Neural progenitor cell (in vitro differentiated cells): ENCODE measurements around the gene RTKN2. TPM values are rescaled to one million over a fixed set of nuclear protein-coding genes. Genes with fewer than 3 reads are reported as not detected.

Source experiments
- DNase-seq: peaks from one replicate; pipeline ENCODE4 v3.0.0-alpha.2; 2016; ENCODE audit warnings: low spot score
- H2AFZ ChIP-seq: fragments of 200-600 bp; sonication (generic); replicated peaks from 2 replicates; pipeline ENCODE4 v1.6.1; 2016; ENCODE audit warnings: antibody characterized with exemption
- H3F3A ChIP-seq: fragments of 200-600 bp; sonication (generic); 2 replicates; pipeline ENCODE4 v1.6.1; 2016; ENCODE audit warnings: antibody characterized with exemption, low read depth
- H3K27ac ChIP-seq: fragments of 200-600 bp; sonication (generic); 2 replicates; pipeline ENCODE4 v1.5.1; 2016; ENCODE audit warnings: mild to moderate bottlenecking
- H3K27me3 ChIP-seq: fragments of 200-600 bp; sonication (generic); 2 replicates; pipeline ENCODE4 v1.6.1; 2016; ENCODE audit warnings: mild to moderate bottlenecking, moderate library complexity
- H3K36me3 ChIP-seq: fragments of 200-600 bp; sonication (generic); 2 replicates; pipeline ENCODE4 v1.5.1; 2016
- H3K4me1 ChIP-seq: fragments of 200-600 bp; sonication (generic); 2 replicates; pipeline ENCODE4 v1.6.1; 2016; ENCODE audit warnings: mixed run types
- H3K4me2 ChIP-seq: fragments of 200-600 bp; sonication (generic); 2 replicates; pipeline ENCODE4 v1.6.1; 2016
- H3K4me3 ChIP-seq: fragments of 200-600 bp; sonication (generic); 2 replicates; pipeline ENCODE4 v1.5.1; 2016
- H3K79me2 ChIP-seq: fragments of 200-600 bp; sonication (generic); 2 replicates; pipeline ENCODE4 v1.6.1; 2016; ENCODE audit warnings: low read depth
- H3K9ac ChIP-seq: fragments of 200-600 bp; sonication (generic); 2 replicates; pipeline ENCODE4 v1.6.1; 2016
- H3K9me3 ChIP-seq: fragments of 200-600 bp; sonication (generic); 2 replicates; pipeline ENCODE4 v1.5.1; 2016; ENCODE audit warnings: low read depth
- H4K20me1 ChIP-seq: fragments of 200-600 bp; sonication (generic); 2 replicates; pipeline ENCODE4 v1.6.1; 2016; ENCODE audit warnings: low read depth
- H3K27ac Mint-ChIP-seq: 3 replicates; pipeline ENCODE4 v1.8.0; 2021; ENCODE audit warnings: mixed read lengths
- H3K27me3 Mint-ChIP-seq: 2 replicates; pipeline ENCODE4 v1.8.0; 2022; ENCODE audit warnings: low read depth, mild to moderate bottlenecking, inconsistent platforms, moderate library complexity, mixed read lengths; ENCODE audit not compliant: insufficient read depth
- H3K36me3 Mint-ChIP-seq: 3 replicates; pipeline ENCODE4 v1.8.0; 2021; ENCODE audit warnings: mixed read lengths
- H3K4me1 Mint-ChIP-seq: 3 replicates; pipeline ENCODE4 v1.8.0; 2021; ENCODE audit warnings: mixed read lengths
- H3K4me3 Mint-ChIP-seq: 3 replicates; pipeline ENCODE4 v1.8.0; 2021; ENCODE audit warnings: mild to moderate bottlenecking, moderate library complexity, mixed read lengths
- H3K9me3 Mint-ChIP-seq: 3 replicates; pipeline ENCODE4 v1.8.0; 2020; ENCODE audit warnings: mixed read lengths
- EZH2 ChIP-seq: fragments of 200-600 bp; sonication (generic); IDR thresholded peaks from 2 replicates; pipeline ENCODE4 v1.6.1; 2017; ENCODE audit warnings: antibody characterized with exemption, mild to moderate bottlenecking, moderate library complexity
- EZH2phosphoT487 ChIP-seq: fragments of 200-600 bp; sonication (generic); IDR thresholded peaks from 2 replicates; pipeline ENCODE4 v1.6.1; 2017; ENCODE audit warnings: antibody characterized with exemption
- total RNA-seq: library from RNA; depleted of rRNA; stranded (reverse); fragments of >200 nt; gene quantifications from 2 replicates; pipeline ENCODE4 v1.2.3, GENCODE V29; 2015; ENCODE audit warnings: low replicate concordance
- TF ChIP-seq, protein P1 (sequence below): fragments of 200-600 bp; sonication (generic); IDR thresholded peaks from 2 replicates; pipeline ENCODE4 v1.5.1; 2017; ENCODE audit warnings: antibody characterized with exemption, mild to moderate bottlenecking

Gene RTKN2
- total RNA-seq, 1 donor from 2014 or later = 65.9 TPM

DNA sequence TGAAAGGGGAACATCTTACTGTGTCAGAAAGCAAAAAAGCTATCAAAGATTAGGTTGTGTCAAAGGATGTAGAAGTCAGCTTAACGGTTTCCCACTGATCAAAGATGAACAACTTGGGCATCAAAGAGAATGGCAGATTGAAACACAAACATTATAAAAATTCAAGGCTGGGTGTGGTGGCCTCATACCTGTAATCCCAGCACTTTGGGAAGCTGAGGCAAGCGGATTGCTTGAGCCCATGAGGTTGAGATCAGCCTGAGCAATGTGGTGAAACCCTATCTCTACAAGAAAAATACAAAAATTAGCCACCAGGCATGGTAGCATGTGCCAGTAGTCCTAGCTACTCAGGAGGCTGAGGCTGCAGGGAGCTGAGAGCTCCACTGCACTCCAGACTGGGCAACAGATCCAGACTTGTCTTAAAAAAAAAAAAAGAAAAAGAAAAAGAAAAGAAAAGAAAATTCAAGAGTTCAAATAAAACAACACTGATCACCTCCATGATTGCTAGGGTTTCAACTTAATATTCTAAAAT is 34.5 kb downstream of the RTKN2 start:
- H3K36me3 Mint-ChIP-seq = peaks cover 2% of the 10 kb centered on the region
- Histone ChIP-seq H3K27me3 (no peaks in the 10 kb centered on the region), H3K4me2 (no peak overlapping the region)

DNA sequence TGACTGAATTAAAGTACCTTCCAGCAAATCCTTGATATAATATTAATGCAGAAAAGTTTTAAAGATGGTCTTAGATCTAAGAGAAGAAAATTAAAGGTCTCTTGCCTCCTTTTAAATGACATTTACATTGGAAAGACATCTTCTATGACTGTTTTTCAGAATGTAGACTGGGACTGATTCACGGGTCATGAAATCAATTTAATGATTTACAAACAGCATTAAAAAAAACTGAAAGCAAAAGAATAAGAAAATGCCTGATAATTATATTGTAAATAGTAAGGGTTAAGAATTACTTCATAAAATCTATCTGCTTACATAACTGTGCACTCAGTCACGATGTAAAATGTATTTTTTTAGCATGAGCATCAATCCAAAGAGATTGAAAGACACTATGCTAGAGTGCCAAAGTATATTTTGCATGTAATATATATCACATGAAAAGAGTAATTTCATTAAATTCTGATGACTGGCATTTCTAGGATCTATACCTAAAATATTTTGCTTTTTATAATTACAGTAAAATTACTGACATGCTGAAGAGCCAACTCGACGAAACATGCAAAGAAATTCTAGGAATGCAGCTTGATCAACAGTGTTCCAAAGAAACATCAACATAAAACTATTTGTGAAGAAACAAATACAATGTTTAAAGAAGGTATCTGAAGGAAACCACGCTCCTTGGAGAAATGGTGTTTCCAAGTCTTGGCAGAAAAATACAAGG is 35.1 kb downstream of the RTKN2 start:
- Histone ChIP-seq H2AFZ (no peak overlapping the region), H3K27me3 (no peaks in the 10 kb centered on the region), H3K9me3 (no peaks in the 10 kb centered on the region), H3K4me1 (no peaks in the 10 kb centered on the region), H3F3A (no peaks in the 10 kb centered on the region), H4K20me1 (no peaks in the 10 kb centered on the region), H3K4me2 (no peak overlapping the region), H3K27ac (no peak overlapping the region), H3K36me3 (peaks cover 2% of the 10 kb centered on the region), H3K4me3 (no peak overlapping the region), H3K79me2 (no peaks in the 10 kb centered on the region), H3K9ac (no peak overlapping the region)
- Mint-ChIP-seq H3K4me3 (no peak overlapping the region), H3K36me3 (peaks cover 2% of the 10 kb centered on the region), H3K27me3 (no peaks in the 10 kb centered on the region), H3K27ac (no peak overlapping the region), H3K4me1 (no peaks in the 10 kb centered on the region), H3K9me3 (no peaks in the 10 kb centered on the region)
- TF ChIP-seq EZH2phosphoT487 (no peak), EZH2 (no peak)
- TF ChIP-seq, protein P1, sequence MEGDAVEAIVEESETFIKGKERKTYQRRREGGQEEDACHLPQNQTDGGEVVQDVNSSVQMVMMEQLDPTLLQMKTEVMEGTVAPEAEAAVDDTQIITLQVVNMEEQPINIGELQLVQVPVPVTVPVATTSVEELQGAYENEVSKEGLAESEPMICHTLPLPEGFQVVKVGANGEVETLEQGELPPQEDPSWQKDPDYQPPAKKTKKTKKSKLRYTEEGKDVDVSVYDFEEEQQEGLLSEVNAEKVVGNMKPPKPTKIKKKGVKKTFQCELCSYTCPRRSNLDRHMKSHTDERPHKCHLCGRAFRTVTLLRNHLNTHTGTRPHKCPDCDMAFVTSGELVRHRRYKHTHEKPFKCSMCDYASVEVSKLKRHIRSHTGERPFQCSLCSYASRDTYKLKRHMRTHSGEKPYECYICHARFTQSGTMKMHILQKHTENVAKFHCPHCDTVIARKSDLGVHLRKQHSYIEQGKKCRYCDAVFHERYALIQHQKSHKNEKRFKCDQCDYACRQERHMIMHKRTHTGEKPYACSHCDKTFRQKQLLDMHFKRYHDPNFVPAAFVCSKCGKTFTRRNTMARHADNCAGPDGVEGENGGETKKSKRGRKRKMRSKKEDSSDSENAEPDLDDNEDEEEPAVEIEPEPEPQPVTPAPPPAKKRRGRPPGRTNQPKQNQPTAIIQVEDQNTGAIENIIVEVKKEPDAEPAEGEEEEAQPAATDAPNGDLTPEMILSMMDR = no peak
- no peak for DNase-seq

More for the DNA sequence above, 34.5 kb downstream of the RTKN2 start:
- H3K27ac ChIP-seq = no peak overlapping the region
- H3F3A ChIP-seq = no peaks in the 10 kb centered on the region
- Mint-ChIP-seq H3K27me3 (no peaks in the 10 kb centered on the region), H3K27ac (no peak overlapping the region), H3K4me3 (no peak overlapping the region), H3K9me3 (no peaks in the 10 kb centered on the region), H3K4me1 (no peaks in the 10 kb centered on the region)
- H2AFZ ChIP-seq = no peak overlapping the region
- H3K4me1 ChIP-seq = no peaks in the 10 kb centered on the region
- H3K9ac ChIP-seq = no peak overlapping the region
- H4K20me1 ChIP-seq = no peaks in the 10 kb centered on the region
- no peak for DNase-seq
- H3K9me3 ChIP-seq = no peaks in the 10 kb centered on the region
- peaks cover 2% of the 10 kb centered on the region for H3K36me3 ChIP-seq
- TF ChIP-seq, protein P1 = no peak
- no peak for TF ChIP-seq EZH2phosphoT487
- TF ChIP-seq EZH2 = no peak
- H3K79me2 ChIP-seq = no peaks in the 10 kb centered on the region
- no peak overlapping the region for H3K4me3 ChIP-seq

DNA sequence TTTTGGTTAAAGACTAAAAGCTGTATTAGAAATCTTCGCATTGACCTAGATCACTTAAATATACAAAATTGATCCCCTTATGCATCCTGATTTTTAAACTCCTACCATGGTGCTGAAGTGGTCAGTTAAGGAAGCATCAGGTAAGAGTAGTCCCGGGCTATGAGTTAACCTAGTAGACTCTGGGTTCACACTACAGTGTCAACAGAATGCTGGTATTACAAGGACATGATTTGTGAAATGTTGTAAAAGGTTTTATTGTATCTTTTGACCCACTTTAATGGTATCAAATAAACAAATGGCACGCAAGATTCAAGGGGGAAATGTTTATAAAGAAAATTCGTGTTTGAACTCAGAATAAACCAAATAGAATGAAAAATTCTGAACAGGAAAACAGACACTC is 36.8 kb downstream of the RTKN2 start:
- H3K9ac ChIP-seq = no peak overlapping the region

DNA sequence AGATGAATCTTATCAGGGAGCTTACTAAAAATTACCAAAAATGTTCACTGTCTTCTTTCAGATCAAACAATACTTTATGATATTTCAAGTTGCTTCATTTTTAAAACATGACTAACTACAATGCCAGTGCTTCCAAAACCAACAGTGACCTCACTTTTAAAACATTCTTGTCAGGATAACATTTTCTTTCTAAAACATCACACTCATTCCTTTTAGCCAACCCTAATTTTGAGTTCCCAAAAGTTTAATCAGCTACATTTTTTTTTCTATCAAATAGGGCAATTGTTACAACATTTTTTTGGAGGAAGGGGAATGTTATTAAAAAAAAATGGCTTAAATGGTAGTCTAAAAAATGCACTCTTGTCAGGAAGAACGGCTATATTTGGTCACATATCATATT is 37.3 kb downstream of the RTKN2 start:
- Histone ChIP-seq H3K36me3 (peaks cover 2% of the 10 kb centered on the region), H4K20me1 (no peaks in the 10 kb centered on the region), H3K4me1 (no peaks in the 10 kb centered on the region), H3K4me3 (no peak overlapping the region), H3K27me3 (no peaks in the 10 kb centered on the region), H3K4me2 (no peak overlapping the region), H3K27ac (no peak overlapping the region), H2AFZ (no peak overlapping the region), H3K9me3 (no peaks in the 10 kb centered on the region), H3F3A (no peaks in the 10 kb centered on the region), H3K79me2 (no peaks in the 10 kb centered on the region), H3K9ac (no peak overlapping the region)
- Mint-ChIP-seq H3K27me3 (no peaks in the 10 kb centered on the region), H3K27ac (no peak overlapping the region), H3K4me3 (no peak overlapping the region), H3K4me1 (no peaks in the 10 kb centered on the region), H3K36me3 (no peaks in the 10 kb centered on the region), H3K9me3 (no peaks in the 10 kb centered on the region)
- TF ChIP-seq EZH2phosphoT487 (no peak), EZH2 (no peak)
- TF ChIP-seq, protein P1 = no peak
- DNase-seq = no peak

More for the DNA sequence above, 36.8 kb downstream of the RTKN2 start:
- Histone ChIP-seq H3F3A (no peaks in the 10 kb centered on the region), H3K27me3 (no peaks in the 10 kb centered on the region), H3K9me3 (no peaks in the 10 kb centered on the region), H2AFZ (no peak overlapping the region), H3K36me3 (peaks cover 2% of the 10 kb centered on the region), H4K20me1 (no peaks in the 10 kb centered on the region), H3K79me2 (no peaks in the 10 kb centered on the region), H3K4me2 (no peak overlapping the region), H3K27ac (no peak overlapping the region), H3K4me3 (no peak overlapping the region), H3K4me1 (no peaks in the 10 kb centered on the region)
- H3K4me1 Mint-ChIP-seq = no peaks in the 10 kb centered on the region
- no peak overlapping the region for H3K4me3 Mint-ChIP-seq
- H3K27me3 Mint-ChIP-seq = no peaks in the 10 kb centered on the region
- DNase-seq = no peak
- H3K27ac Mint-ChIP-seq = no peak overlapping the region
- H3K36me3 Mint-ChIP-seq = peaks cover 1% of the 10 kb centered on the region
- H3K9me3 Mint-ChIP-seq = no peaks in the 10 kb centered on the region
- no peak for TF ChIP-seq EZH2
